Sigmoid colon (tissue), 7 donors: ENCODE measurements around the gene PEAR1. TPM values are rescaled to one million over a fixed set of nuclear protein-coding genes. Genes with fewer than 3 reads are reported as not detected.

Experiments
- DNase-seq: peaks from one replicate; pipeline ENCODE4 v3.0.0-alpha.2; 2019
- H3K27ac ChIP-seq, 4 donors: fragments of 200-600 bp; sonication (generic); one replicate each; pipeline ENCODE4 v1.5.1; 2016 to 2019; ENCODE audit warnings: mild to moderate bottlenecking in 1 of 4
- H3K27me3 ChIP-seq, 3 donors: fragments of 200-600 bp; sonication (generic); one replicate each; pipeline ENCODE4 v1.5.1; 2019; ENCODE audit warnings: mild to moderate bottlenecking in 1 of 3
- H3K36me3 ChIP-seq, 4 donors: fragments of 200-600 bp; sonication (generic); one replicate each; pipeline ENCODE4 v1.5.1; 2016 to 2019
- H3K4me1 ChIP-seq, 4 donors: fragments of 200-600 bp; sonication (generic); one replicate each; pipeline ENCODE4 v1.5.1; 2017 to 2019
- H3K4me3 ChIP-seq, 4 donors: fragments of 200-600 bp; sonication (generic); one replicate each; pipeline ENCODE4 v1.5.1; 2017 to 2019; ENCODE audit warnings: mild to moderate bottlenecking in 2 of 4, moderate library complexity in 1 of 4
- H3K9me3 ChIP-seq, 4 donors: fragments of 200-600 bp in 3 of 4; sonication (generic) in 3 of 4; one replicate each; pipeline versions ENCODE4 v1.5.1 to v1.6.1; 2013 to 2019
- EP300 ChIP-seq, 4 donors: sonication (generic); formaldehyde crosslinking; IDR thresholded peaks; one replicate each; pipeline ENCODE4 v1.6.1; 2017; ENCODE audit warnings: antibody characterized with exemption in 4 of 4
- POLR2A ChIP-seq, 2 donors: fragments of 450-650 bp; IDR thresholded peaks; one replicate each; pipeline ENCODE4 v1.6.1; 2016; ENCODE audit warnings: antibody characterized with exemption in 2 of 2, mild to moderate bottlenecking in 2 of 2, moderate library complexity in 2 of 2
- POLR2AphosphoS5 ChIP-seq, 4 donors: sonication (generic); formaldehyde crosslinking; IDR thresholded peaks; one replicate each; pipeline ENCODE4 v1.6.1; 2017; ENCODE audit warnings: antibody characterized with exemption in 4 of 4
- WGBS, 2 donors: extraction: QIAGEN DNeasy Blood & Tissue Kit; methylation state at CpG; one replicate each; pipeline ENCODE4 v1.1.7; 2013; 5-methylcytosine and 5-hydroxymethylcytosine counted together
- intact Hi-C: fragments of 100-400 bp; cut with DNase I; formaldehyde crosslinking; loops from one replicate; pipeline ENCODE4 v1.15.1; 2023
- polyA plus RNA-seq, 3 donors: library from polyadenylated mRNA; stranded (reverse); fragments of 200-250 nt; gene quantifications; one replicate each; pipeline ENCODE4 v1.2.3, GENCODE V29; 2013
- total RNA-seq, 4 donors: library from RNA; depleted of rRNA; stranded (reverse); fragments of >200 nt; gene quantifications; one replicate each; pipeline ENCODE4 v1.1.0, GENCODE V29; 2016
- TF ChIP-seq, protein P1 (sequence below), 4 experiments: fragments of 450-650 bp in 3 of 4; fragments of 200-600 bp in 1 of 4; IDR thresholded peaks; one replicate each; pipeline ENCODE4 v1.5.1; 2016 to 2019; ENCODE audit warnings: antibody characterized with exemption in 4 of 4, mild to moderate bottlenecking in 3 of 4, moderate library complexity in 2 of 4
- donor health status: healthy with polysubstance abuse.
- donor health status: Bipolar disorder and iron deficiency.
- donor health status: healthy.

The PEAR1 gene
- total and polyA plus RNA-seq, 7 donors = under 0.01 to 8.3 (median 3.8) TPM

GRCh38 chr1:156945881-156946661, 52.6 kb downstream of the PEAR1 start:
- no peak for TF ChIP-seq POLR2AphosphoS5 (IDR thresholded peaks at IDR 0.05)
- TF ChIP-seq POLR2A (IDR thresholded peaks at IDR 0.05) = no peak
- TF ChIP-seq EP300 (IDR thresholded peaks at IDR 0.05) = no peak
- TF ChIP-seq, protein P1, sequence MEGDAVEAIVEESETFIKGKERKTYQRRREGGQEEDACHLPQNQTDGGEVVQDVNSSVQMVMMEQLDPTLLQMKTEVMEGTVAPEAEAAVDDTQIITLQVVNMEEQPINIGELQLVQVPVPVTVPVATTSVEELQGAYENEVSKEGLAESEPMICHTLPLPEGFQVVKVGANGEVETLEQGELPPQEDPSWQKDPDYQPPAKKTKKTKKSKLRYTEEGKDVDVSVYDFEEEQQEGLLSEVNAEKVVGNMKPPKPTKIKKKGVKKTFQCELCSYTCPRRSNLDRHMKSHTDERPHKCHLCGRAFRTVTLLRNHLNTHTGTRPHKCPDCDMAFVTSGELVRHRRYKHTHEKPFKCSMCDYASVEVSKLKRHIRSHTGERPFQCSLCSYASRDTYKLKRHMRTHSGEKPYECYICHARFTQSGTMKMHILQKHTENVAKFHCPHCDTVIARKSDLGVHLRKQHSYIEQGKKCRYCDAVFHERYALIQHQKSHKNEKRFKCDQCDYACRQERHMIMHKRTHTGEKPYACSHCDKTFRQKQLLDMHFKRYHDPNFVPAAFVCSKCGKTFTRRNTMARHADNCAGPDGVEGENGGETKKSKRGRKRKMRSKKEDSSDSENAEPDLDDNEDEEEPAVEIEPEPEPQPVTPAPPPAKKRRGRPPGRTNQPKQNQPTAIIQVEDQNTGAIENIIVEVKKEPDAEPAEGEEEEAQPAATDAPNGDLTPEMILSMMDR (IDR thresholded peaks at IDR 0.05) = no peak

GRCh38 chr1:156947127-156947526, 53.6 kb downstream of the PEAR1 start:
- DNase-seq = no peak
- Histone ChIP-seq H3K27ac (no peak overlapping the region), H3K36me3 (peaks cover 56 to 100% (median 82%) of the 10 kb centered on the region in 4 donors), H3K4me3 (no peak overlapping the region), H3K4me1 (no peaks in the 10 kb centered on the region), H3K9me3 (no peaks in the 10 kb centered on the region), H3K27me3 (no peaks in the 10 kb centered on the region)
- WGBS, 2 donors = 94 to 95% methylated on average over 9 of the region's 9 CpGs
- TF ChIP-seq POLR2A (IDR thresholded peaks at IDR 0.05) = no peak
- no peak for TF ChIP-seq POLR2AphosphoS5 (IDR thresholded peaks at IDR 0.05)
- no peak for TF ChIP-seq EP300 (IDR thresholded peaks at IDR 0.05)
- TF ChIP-seq, protein P1 (IDR thresholded peaks at IDR 0.05) = no peak
- intact Hi-C loops = no loop called here

More at GRCh38 chr1:156945881-156946661, 52.6 kb downstream of the PEAR1 start:
- Histone ChIP-seq H3K27ac (no peak overlapping the region), H3K27me3 (no peaks in the 10 kb centered on the region), H3K36me3 (peaks cover 62 to 100% (median 84%) of the 10 kb centered on the region in 4 donors), H3K4me1 (no peaks in the 10 kb centered on the region), H3K4me3 (no peak overlapping the region), H3K9me3 (no peaks in the 10 kb centered on the region)
- WGBS, 2 donors = 69 to 79% methylated on average over 11 of the region's 11 CpGs
- intact Hi-C loops = no loop called here
- no peak for DNase-seq

DNA sequence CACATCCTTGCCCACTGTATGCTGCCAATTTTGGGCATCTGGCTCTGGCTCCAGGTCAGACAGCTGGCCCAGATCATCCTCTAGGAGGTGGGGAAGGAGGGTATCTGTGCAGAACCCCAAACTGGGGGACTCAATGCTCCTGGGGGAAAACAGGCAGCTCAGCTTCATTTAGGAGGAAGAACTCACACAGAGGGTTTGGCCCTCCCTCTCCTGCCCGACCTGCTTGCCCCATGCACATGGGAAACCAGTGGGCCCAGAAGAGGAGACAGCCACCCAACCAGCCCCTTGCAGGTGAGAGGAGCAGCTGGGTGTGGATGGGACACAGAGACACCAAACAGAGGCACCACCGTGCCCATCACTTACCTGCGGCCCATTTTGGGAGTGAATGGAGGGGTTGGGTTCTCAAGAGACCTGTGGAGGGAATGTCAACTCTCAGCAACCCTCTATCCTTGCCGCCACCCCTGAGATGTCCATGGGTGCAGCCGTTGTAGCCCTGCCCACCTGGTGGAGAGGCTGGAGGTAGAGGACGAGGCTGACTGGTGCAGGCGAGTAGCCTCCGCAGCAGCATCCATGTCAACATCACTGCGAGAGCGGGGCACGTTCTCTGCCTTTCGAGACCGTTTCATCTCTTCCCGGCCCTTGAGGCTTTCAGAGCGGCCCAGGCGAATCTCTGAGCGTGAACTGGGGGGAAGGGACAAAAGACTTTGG, 54.5 kb downstream of the PEAR1 start:
- no peak for DNase-seq
- Histone ChIP-seq H3K27ac (no peak overlapping the region), H3K4me3 (no peak overlapping the region), H3K4me1 (no peaks in the 10 kb centered on the region), H3K27me3 (no peaks in the 10 kb centered on the region), H3K36me3 (peaks cover 56 to 100% (median 76%) of the 10 kb centered on the region in 4 donors), H3K9me3 (no peaks in the 10 kb centered on the region)
- intact Hi-C loops = no loop called here
- 95% methylated on average over 17 of the region's 17 CpGs for WGBS, 2 donors
- TF ChIP-seq, protein P1 (IDR thresholded peaks at IDR 0.05) = no peak
- TF ChIP-seq POLR2A (IDR thresholded peaks at IDR 0.05) (no peak), POLR2AphosphoS5 (IDR thresholded peaks at IDR 0.05) (no peak), EP300 (IDR thresholded peaks at IDR 0.05) (no peak)

DNA sequence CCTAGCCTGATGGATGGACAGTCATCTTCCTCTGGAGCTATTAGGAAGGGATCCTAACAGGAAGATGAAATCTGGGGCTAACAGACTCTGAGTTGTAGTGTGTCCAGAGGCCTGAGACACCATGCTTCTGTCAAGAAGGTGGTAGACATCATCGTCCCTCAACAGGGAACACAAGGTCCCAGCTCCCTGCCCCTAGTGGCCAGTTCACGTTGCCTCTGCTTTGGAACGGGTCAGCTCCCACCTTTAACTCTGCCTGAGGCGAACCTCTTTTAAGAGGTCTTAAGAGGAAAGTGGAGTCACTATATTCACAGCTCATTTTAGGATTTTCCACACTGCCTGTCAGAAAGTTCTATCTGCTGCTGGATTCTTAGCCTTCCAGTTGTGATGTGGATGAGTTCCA, 55.2 kb downstream of the PEAR1 start:
- H3K9me3 ChIP-seq = no peaks in the 10 kb centered on the region
- no peak for TF ChIP-seq EP300 (IDR thresholded peaks at IDR 0.05)
- TF ChIP-seq, protein P1 (IDR thresholded peaks at IDR 0.05) = no peak
- intact Hi-C loops = no loop called here
- no peaks in the 10 kb centered on the region for H3K4me1 ChIP-seq
- H3K27ac ChIP-seq = no peak overlapping the region
- DNase-seq = no peak
- WGBS, 2 donors = 86 to 93% methylated on average over 4 of the region's 4 CpGs
- peaks cover 49 to 97% (median 71%) of the 10 kb centered on the region in 4 donors for H3K36me3 ChIP-seq
- no peaks in the 10 kb centered on the region for H3K27me3 ChIP-seq
- no peak overlapping the region for H3K4me3 ChIP-seq
